ENCODE results near the gene CCSER2. TPM values are rescaled to one million over a fixed set of nuclear protein-coding genes. Genes with fewer than 3 reads are reported as not detected.
"Not testable (repeated sequence)": the region's sequence is repeated elsewhere in the genome, so short reads cannot be mapped to it uniquely, and the experiment has no call there.

The CCSER2 gene
- total RNA-seq, 1 experiment from 2014 or later, result 56.6 TPM

- TF ChIP-seq EZH2 (IDR thresholded peaks at IDR 0.05; ENCODE audit: low read depth), result no peak
- no peak for TF ChIP-seq CTCF (conservative IDR thresholded peaks at IDR 0.05)
- no peaks in the 10 kb centered on the region for H4K20me1 ChIP-seq (ENCODE audit: insufficient read depth)
- no peak overlapping the region for H3K27ac ChIP-seq
- ChIA-PET CTCF (no interaction called here), POLR2A (ENCODE audit: unreplicated experiment) (interaction anchor here (0.7 kb wide), 1 partner anchor 60 kb away, joined by 4 read pairs; no protein-coding TSS in a partner anchor)
- H2AFZ ChIP-seq, result no peak overlapping the region
- H3K79me2 ChIP-seq (ENCODE audit: low read depth), result no peaks in the 10 kb centered on the region
- H3K36me3 ChIP-seq (ENCODE audit: low read depth), result no peaks in the 10 kb centered on the region
- intact Hi-C loops (cut with micrococcal nuclease; ENCODE audit: unreplicated experiment), result no loop called here
- peaks cover 28% of the 10 kb centered on the region for H3K4me1 ChIP-seq (replicated peaks; ENCODE audit: insufficient read depth)
- no TSS peak for BruUV-seq (replicated peaks)
- H3K9me3 ChIP-seq (ENCODE audit: insufficient read depth, low read depth), result peaks cover 13% of the 10 kb centered on the region; the same call in 1 of the 2 replicates
- no peaks in the 10 kb centered on the region for H3K27me3 ChIP-seq (ENCODE audit: insufficient read depth, low read depth)
- H3F3A ChIP-seq (ENCODE audit: insufficient read depth, low read depth), result peaks cover 20% of the 10 kb centered on the region; the same call in 1 of the 2 replicates
- no peak overlapping the region for H3K4me2 ChIP-seq
- no peaks in the 10 kb centered on the region; the same call in 1 of the 2 replicates for H3K9me2 ChIP-seq (ENCODE audit: insufficient read depth)
- DNase-seq, result no peak
- H3K4me3 ChIP-seq, result no peak overlapping the region
Measured at GRCh38 chr10:84523526-84523925, 195.1 kb downstream of the CCSER2 start.

GRCh38 chr10:84524435-84524834 lies 196.0 kb downstream of the CCSER2 start:
- POLR2A ChIA-PET (ENCODE audit: unreplicated experiment), result no interaction called here
- Histone ChIP-seq H3K27me3 (ENCODE audit: insufficient read depth, low read depth) (no peaks in the 10 kb centered on the region), H3K27ac (no peak overlapping the region), H3F3A (ENCODE audit: insufficient read depth, low read depth) (peaks cover 26% of the 10 kb centered on the region; the same call in 1 of the 2 replicates), H3K4me1 (replicated peaks; ENCODE audit: insufficient read depth) (peaks cover 37% of the 10 kb centered on the region), H2AFZ (no peak overlapping the region), H3K79me2 (ENCODE audit: low read depth) (no peaks in the 10 kb centered on the region), H3K9me2 (ENCODE audit: insufficient read depth) (no peaks in the 10 kb centered on the region; the same call in 1 of the 2 replicates), H4K20me1 (ENCODE audit: insufficient read depth) (no peaks in the 10 kb centered on the region), H3K36me3 (ENCODE audit: low read depth) (no peaks in the 10 kb centered on the region), H3K9me3 (ENCODE audit: insufficient read depth, low read depth) (peaks cover 13% of the 10 kb centered on the region; the same call in 1 of the 2 replicates), H3K4me3 (no peak overlapping the region), H3K4me2 (no peak overlapping the region)
- DNase-seq, result no peak
- intact Hi-C loops (cut with micrococcal nuclease; ENCODE audit: unreplicated experiment), result no loop called here
- TF ChIP-seq EZH2 (IDR thresholded peaks at IDR 0.05; ENCODE audit: low read depth) (no peak), CTCF (conservative IDR thresholded peaks at IDR 0.05) (no peak)
- BruUV-seq (replicated peaks), result no TSS peak
- CTCF ChIA-PET, result interaction anchor here (0.7 kb wide), 1 partner anchor 279 kb away, joined by 5 read pairs; no protein-coding TSS in a partner anchor

GRCh38 chr10:84525120-84525806 lies 196.9 kb downstream of the CCSER2 start:
- Histone ChIP-seq H3K79me2 (ENCODE audit: low read depth) (no peaks in the 10 kb centered on the region), H3K27me3 (ENCODE audit: insufficient read depth, low read depth) (no peaks in the 10 kb centered on the region), H3K27ac (no peak overlapping the region), H3K4me1 (replicated peaks; ENCODE audit: insufficient read depth) (peaks cover 40% of the 10 kb centered on the region), H3K9me3 (ENCODE audit: insufficient read depth, low read depth) (peaks cover 13% of the 10 kb centered on the region; the same call in 1 of the 2 replicates), H2AFZ (no peak overlapping the region), H3K36me3 (ENCODE audit: low read depth) (no peaks in the 10 kb centered on the region), H4K20me1 (ENCODE audit: insufficient read depth) (no peaks in the 10 kb centered on the region), H3K4me3 (no peak overlapping the region), H3F3A (ENCODE audit: insufficient read depth, low read depth) (peaks cover 26% of the 10 kb centered on the region; the same call in 1 of the 2 replicates), H3K4me2 (no peak overlapping the region), H3K9me2 (ENCODE audit: insufficient read depth) (no peaks in the 10 kb centered on the region; the same call in 1 of the 2 replicates)
- ChIA-PET CTCF (no interaction called here), POLR2A (ENCODE audit: unreplicated experiment) (no interaction called here)
- intact Hi-C loops (cut with micrococcal nuclease; ENCODE audit: unreplicated experiment), result no loop called here
- no TSS peak for BruUV-seq (replicated peaks)
- TF ChIP-seq EZH2 (IDR thresholded peaks at IDR 0.05; ENCODE audit: low read depth) (no peak), CTCF (conservative IDR thresholded peaks at IDR 0.05) (no peak)
- no peak for DNase-seq

- H3K79me2 ChIP-seq (ENCODE audit: low read depth); intact Hi-C loops (cut with micrococcal nuclease; ENCODE audit: unreplicated experiment); H3K4me2 ChIP-seq; H3K36me3 ChIP-seq (ENCODE audit: low read depth); H4K20me1 ChIP-seq (ENCODE audit: insufficient read depth); H3K4me3 ChIP-seq; H2AFZ ChIP-seq; H3K27ac ChIP-seq; DNase-seq; CTCF ChIA-PET; H3K9me2 ChIP-seq (ENCODE audit: insufficient read depth); H3K27me3 ChIP-seq (ENCODE audit: insufficient read depth, low read depth); BruUV-seq (replicated peaks): not testable (repeated sequence)
- POLR2A ChIA-PET (ENCODE audit: unreplicated experiment), result interaction anchor here (0.6 kb wide), 1 partner anchor 210 kb away, joined by 4 read pairs; no protein-coding TSS in a partner anchor
- H3F3A ChIP-seq (ENCODE audit: insufficient read depth, low read depth), result peaks cover 26% of the 10 kb centered on the region; the same call in 1 of the 2 replicates
- H3K9me3 ChIP-seq (ENCODE audit: insufficient read depth, low read depth), result peaks cover 13% of the 10 kb centered on the region; the same call in 1 of the 2 replicates
- H3K4me1 ChIP-seq (replicated peaks; ENCODE audit: insufficient read depth), result peaks cover 40% of the 10 kb centered on the region
Measured at GRCh38 chr10:84525807-84526182, 197.4 kb downstream of the CCSER2 start.

GRCh38 chr10:84527386-84527785 lies 199.0 kb downstream of the CCSER2 start:
- Histone ChIP-seq H3K4me3 (peak overlapping the region; percentile 34; the same call in 1 of the 2 replicates), H3K27ac (peak overlapping the region; percentile 59), H3F3A (ENCODE audit: insufficient read depth, low read depth) (peaks cover 26% of the 10 kb centered on the region; the same call in 1 of the 2 replicates), H2AFZ (peak overlapping the region; percentile 6; the same call in 1 of the 2 replicates), H3K4me2 (peak overlapping the region; percentile 75), H3K4me1 (replicated peaks; ENCODE audit: insufficient read depth) (peaks cover 45% of the 10 kb centered on the region), H3K9me3 (ENCODE audit: insufficient read depth, low read depth) (peaks cover 18% of the 10 kb centered on the region; the same call in 1 of the 2 replicates)
- intact Hi-C loops (cut with micrococcal nuclease; ENCODE audit: unreplicated experiment), result loop anchor here (1.0 kb wide), 4 partner anchors 33 to 191 kb away; no protein-coding TSS in a partner anchor
- POLR2A ChIA-PET (ENCODE audit: unreplicated experiment); H3K27me3 ChIP-seq (ENCODE audit: insufficient read depth, low read depth); BruUV-seq (replicated peaks); H3K79me2 ChIP-seq (ENCODE audit: low read depth); H4K20me1 ChIP-seq (ENCODE audit: insufficient read depth); H3K9me2 ChIP-seq (ENCODE audit: insufficient read depth); CTCF ChIA-PET; H3K36me3 ChIP-seq (ENCODE audit: low read depth): not testable (repeated sequence)
- DNase-seq, result peak; percentile 86 to 97
